BLaER1 treated with 17β-estradiol and CSF1 and Interleukin-3, amounts not matched to agents 10 nM and 100 nM (cell line): ENCODE results near the gene KCNQ2.

Experiments used
- H3K27ac ChIP-seq, 11 experiments: shearing (Covaris generic); formaldehyde crosslinking; 2 replicates each; pipeline ENCODE4 v1.8.1; 2022
- H3K27me3 ChIP-seq, 11 experiments: shearing (Covaris generic); formaldehyde crosslinking; 2 replicates each; pipeline ENCODE4 v1.8.1; 2022
- H3K36me3 ChIP-seq, 11 experiments: shearing (Covaris generic); formaldehyde crosslinking; 2 replicates each; pipeline ENCODE4 v1.8.1; 2022
- H3K4me1 ChIP-seq, 10 experiments: shearing (Covaris generic); formaldehyde crosslinking; 2 replicates each; pipeline ENCODE4 v1.8.1; 2022
- H3K4me2 ChIP-seq, 11 experiments: shearing (Covaris generic); formaldehyde crosslinking; 2 replicates each; pipeline ENCODE4 v1.8.1; 2022
- H3K4me3 ChIP-seq, 10 experiments: shearing (Covaris generic); formaldehyde crosslinking; 2 replicates each; pipeline ENCODE4 v1.8.1; 2022
- H3K9ac ChIP-seq, 11 experiments: shearing (Covaris generic); formaldehyde crosslinking; 2 replicates each; pipeline ENCODE4 v1.8.1; 2022
- H3K9me3 ChIP-seq, 11 experiments: shearing (Covaris generic); formaldehyde crosslinking; replicated peaks in 1 of 11; 2 replicates each; pipeline ENCODE4 v1.8.1; 2022
- H4K20me1 ChIP-seq, 11 experiments: shearing (Covaris generic); formaldehyde crosslinking; 2 replicates each; pipeline ENCODE4 v1.8.1; 2022
- Cebpa-rat ChIP-seq, 11 experiments: shearing (Covaris generic); IDR thresholded peaks; 2 replicates each; pipeline ENCODE4 v1.8.1; 2022

The KCNQ2 gene

GRCh38 chr20:63467294-63468083, 5.0 kb downstream of the KCNQ2 start:
- H4K20me1 ChIP-seq = peaks cover 0 to 96% (median 62%) of the 10 kb centered on the region in 11 experiments; a peak in 17 of 22 replicates
- peaks cover 95 to 100% (median 100%) of the 10 kb centered on the region in 11 experiments for H3K27me3 ChIP-seq
- no peak overlapping the region for H3K4me3 ChIP-seq
- H3K9me3 ChIP-seq = no peaks in the 10 kb centered on the region
- no peaks in the 10 kb centered on the region for H3K36me3 ChIP-seq
- H3K9ac ChIP-seq = no peak overlapping the region
- no peak overlapping the region for H3K27ac ChIP-seq
- no peak overlapping the region for H3K4me2 ChIP-seq
- no peak for TF ChIP-seq Cebpa-rat (IDR thresholded peaks at IDR 0.05)
- peaks cover 7 to 25% (median 15%) of the 10 kb centered on the region in 10 experiments; a peak in 16 of 20 replicates for H3K4me1 ChIP-seq

- Histone ChIP-seq H3K27ac (no peak overlapping the region), H3K4me1 (peaks cover 1 to 19% (median 10%) of the 10 kb centered on the region in 10 experiments; a peak in 16 of 20 replicates), H3K9me3 (no peaks in the 10 kb centered on the region), H3K4me3 (no peak overlapping the region), H3K9ac (no peak overlapping the region), H4K20me1 (peaks cover 0 to 95% (median 57%) of the 10 kb centered on the region in 11 experiments; a peak in 17 of 22 replicates), H3K4me2 (no peak overlapping the region), H3K27me3 (peaks cover 95 to 100% (median 100%) of the 10 kb centered on the region in 11 experiments), H3K36me3 (no peaks in the 10 kb centered on the region)
- TF ChIP-seq Cebpa-rat (IDR thresholded peaks at IDR 0.05) = no peak
These were observed 5.6 kb downstream of the KCNQ2 start for GRCh38 chr20:63466861-63467260.

- Histone ChIP-seq H3K9me3 (no peaks in the 10 kb centered on the region), H3K36me3 (no peaks in the 10 kb centered on the region), H3K4me1 (peaks cover 0 to 16% (median 8%) of the 10 kb centered on the region in 10 experiments; a peak in 11 of 20 replicates), H3K4me2 (no peak overlapping the region), H4K20me1 (peaks cover 0 to 97% (median 58%) of the 10 kb centered on the region in 11 experiments; a peak in 17 of 22 replicates), H3K27me3 (peaks cover 95 to 100% (median 100%) of the 10 kb centered on the region in 11 experiments), H3K4me3 (no peak overlapping the region), H3K27ac (no peak overlapping the region), H3K9ac (no peak overlapping the region)
- TF ChIP-seq Cebpa-rat (IDR thresholded peaks at IDR 0.05) = no peak
These were observed 6.1 kb downstream of the KCNQ2 start for GRCh38 chr20:63466250-63466825.

GRCh38 chr20:63465380-63466249, 6.8 kb downstream of the KCNQ2 start:
- Histone ChIP-seq H3K27me3 (peaks cover 95 to 100% (median 100%) of the 10 kb centered on the region in 11 experiments), H3K27ac (no peak overlapping the region), H3K4me3 (no peak overlapping the region), H3K4me1 (peaks cover 0 to 12% (median 2%) of the 10 kb centered on the region in 10 experiments; a peak in 8 of 20 replicates), H3K4me2 (no peak overlapping the region), H3K36me3 (no peaks in the 10 kb centered on the region), H3K9me3 (no peaks in the 10 kb centered on the region), H4K20me1 (peaks cover 0 to 97% (median 54%) of the 10 kb centered on the region in 11 experiments; a peak in 16 of 22 replicates), H3K9ac (no peak overlapping the region)
- TF ChIP-seq Cebpa-rat (IDR thresholded peaks at IDR 0.05) = no peak

- Histone ChIP-seq H3K9me3 (no peaks in the 10 kb centered on the region), H3K27me3 (peaks cover 85 to 94% (median 91%) of the 10 kb centered on the region in 11 experiments), H3K4me1 (peaks cover 0 to 17% (median under 1%) of the 10 kb centered on the region in 10 experiments; a peak in 4 of 20 replicates), H3K36me3 (no peaks in the 10 kb centered on the region), H3K4me2 (no peak overlapping the region), H3K9ac (no peak overlapping the region), H3K4me3 (no peak overlapping the region), H3K27ac (no peak overlapping the region), H4K20me1 (peaks cover 0 to 95% (median 43%) of the 10 kb centered on the region in 11 experiments; a peak in 16 of 22 replicates)
- no peak for TF ChIP-seq Cebpa-rat (IDR thresholded peaks at IDR 0.05)
These were observed 8.2 kb downstream of the KCNQ2 start for GRCh38 chr20:63464289-63464635.

GRCh38 chr20:63463400-63464288, 8.8 kb downstream of the KCNQ2 start:
- H4K20me1 ChIP-seq = peaks cover 0 to 95% (median 41%) of the 10 kb centered on the region in 11 experiments; a peak in 16 of 22 replicates
- H3K36me3 ChIP-seq = no peaks in the 10 kb centered on the region
- H3K9me3 ChIP-seq = no peaks in the 10 kb centered on the region
- H3K4me2 ChIP-seq = no peak overlapping the region
- H3K4me3 ChIP-seq = no peak overlapping the region
- no peak for TF ChIP-seq Cebpa-rat (IDR thresholded peaks at IDR 0.05)
- H3K27ac ChIP-seq = no peak overlapping the region
- peaks cover 79 to 88% (median 85%) of the 10 kb centered on the region in 11 experiments for H3K27me3 ChIP-seq
- peaks cover 0 to 24% (median 6%) of the 10 kb centered on the region in 10 experiments; a peak in 16 of 20 replicates for H3K4me1 ChIP-seq
- H3K9ac ChIP-seq = no peak overlapping the region

- no peak overlapping the region for H3K27ac ChIP-seq
- peaks cover 67 to 78% (median 71%) of the 10 kb centered on the region in 11 experiments for H3K27me3 ChIP-seq
- TF ChIP-seq Cebpa-rat (IDR thresholded peaks at IDR 0.05) = no peak
- peaks cover 10 to 38% (median 20%) of the 10 kb centered on the region in 10 experiments for H3K4me1 ChIP-seq
- H3K9ac ChIP-seq = no peak overlapping the region
- no peak overlapping the region for H3K4me3 ChIP-seq
- H4K20me1 ChIP-seq = peaks cover 0 to 96% (median 37%) of the 10 kb centered on the region in 11 experiments; a peak in 16 of 22 replicates
- H3K4me2 ChIP-seq = no peak overlapping the region
- H3K36me3 ChIP-seq = no peaks in the 10 kb centered on the region
- H3K9me3 ChIP-seq = no peaks in the 10 kb centered on the region
These were observed 10.2 kb downstream of the KCNQ2 start for GRCh38 chr20:63462244-63462643.
